Tibial nerve (tissue), 4 donors: ENCODE measurements around the gene GSTCD.

Source experiments
- CTCF ChIP-seq, 5 experiments: fragments of 200-600 bp in 3 of 5; fragments of 450-650 bp in 2 of 5; sonication (generic) in 3 of 5; IDR thresholded peaks; one replicate each; pipeline ENCODE4 v1.5.1; 2016 to 2019; ENCODE audit warnings: antibody characterized with exemption in 5 of 5, mild to moderate bottlenecking in 3 of 5, moderate library complexity in 2 of 5
- EP300 ChIP-seq, 2 donors: sonication (generic); formaldehyde crosslinking; IDR thresholded peaks; one replicate each; pipeline ENCODE4 v1.6.1; 2017; ENCODE audit warnings: antibody characterized with exemption in 2 of 2, mild to moderate bottlenecking in 1 of 2
- POLR2A ChIP-seq, 2 donors: fragments of 450-650 bp; IDR thresholded peaks; one replicate each; pipeline ENCODE4 v1.6.1; 2017; ENCODE audit warnings: antibody characterized with exemption in 2 of 2, mild to moderate bottlenecking in 2 of 2, moderate library complexity in 2 of 2

- TF ChIP-seq POLR2A (IDR thresholded peaks at IDR 0.05) (no peak), CTCF (IDR thresholded peaks at IDR 0.05) (no peak), EP300 (IDR thresholded peaks at IDR 0.05) (no peak)
Observed at GRCh38 chr4:105859233-105859632, 150.6 kb downstream of the GSTCD start.
